HG02610 (cell line): ENCODE measurements around the gene GNG4.
"Not testable (repeated sequence)": the region's sequence is repeated elsewhere in the genome, so short reads cannot be mapped to it uniquely, and the experiment has no call there.

ENCODE experiments used
- ATAC-seq: cut with Tn5 transposase; IDR thresholded peaks from one replicate; pipeline ENCODE4 v1.9.1; 2021; ENCODE audit warnings: mild to moderate bottlenecking, moderate library complexity; ENCODE audit not compliant: unreplicated experiment

GNG4 gene

GRCh38 chr1:235546369-235547155, 103.0 kb downstream of the GNG4 start:
- not testable (repeated sequence) for ATAC-seq

- ATAC-seq = no peak
Observed at GRCh38 chr1:235545292-235545930, 104.2 kb downstream of the GNG4 start.

GRCh38 chr1:235542845-235543244, 106.7 kb downstream of the GNG4 start:
- ATAC-seq = not testable (repeated sequence)

GRCh38 chr1:235533476-235534168, 116.0 kb downstream of the GNG4 start:
- no peak for ATAC-seq

- ATAC-seq = no peak
Observed at GRCh38 chr1:235532360-235532759, 117.2 kb downstream of the GNG4 start.

GRCh38 chr1:235527196-235527814, 122.3 kb downstream of the GNG4 start:
- ATAC-seq = no peak

- ATAC-seq = no peak
Observed at GRCh38 chr1:235525314-235525713, 124.3 kb downstream of the GNG4 start.

GRCh38 chr1:235516862-235517446, 132.6 kb downstream of the GNG4 start:
- peak; percentile 96 for ATAC-seq

GRCh38 chr1:235515844-235516512, 133.6 kb downstream of the GNG4 start:
- no peak for ATAC-seq

GRCh38 chr1:235513495-235514366, 135.9 kb downstream of the GNG4 start:
- ATAC-seq = no peak

GRCh38 chr1:235511470-235512240, 137.9 kb downstream of the GNG4 start:
- ATAC-seq = no peak

- no peak for ATAC-seq
Observed at GRCh38 chr1:235510823-235511222, 138.8 kb downstream of the GNG4 start.

GRCh38 chr1:235507623-235508022, 142.0 kb downstream of the GNG4 start:
- ATAC-seq = no peak

- ATAC-seq = peak; percentile 83
Observed at GRCh38 chr1:235504494-235505222, 144.9 kb downstream of the GNG4 start.

GRCh38 chr1:235504122-235504493, 145.5 kb downstream of the GNG4 start, which contains the start of gene B3GALNT2:
B3GALNT2 (minus strand) TSS chr1:235504452; CDS start chr1:235504252, 200 bp downstream.
- ATAC-seq = peak; percentile 33

GRCh38 chr1:235503403-235504121, 146.0 kb downstream of the GNG4 start:
- ATAC-seq = peak; percentile 0
